NOMO-1 treated with dmso at 0.1 percent for 144 hours (cell line): ENCODE data around the gene DDX1.

ENCODE experiments used
- DNase-seq: peaks from one replicate; lab custom pipeline; 2025; ENCODE audit not compliant: unreplicated experiment; lab: John Stamatoyannopoulos, UW

DDX1 gene

GRCh38 chr2:15642815-15643500, 51.3 kb downstream of the DDX1 start:
- no peak for DNase-seq

GRCh38 chr2:15643791-15644585, 52.3 kb downstream of the DDX1 start:
- DNase-seq: no peak

- no peak for DNase-seq
These were observed 53.6 kb downstream of the DDX1 start for GRCh38 chr2:15645300-15645699.

- DNase-seq: no peak
These were observed 54.2 kb downstream of the DDX1 start for GRCh38 chr2:15645720-15646385.

GRCh38 chr2:15646661-15647060, 55.0 kb downstream of the DDX1 start:
- DNase-seq: no peak

GRCh38 chr2:15647622-15648590, 56.2 kb downstream of the DDX1 start:
- DNase-seq: no peak

- no peak for DNase-seq
These were observed 57.2 kb downstream of the DDX1 start for GRCh38 chr2:15648593-15649525.

- no peak for DNase-seq
These were observed 58.0 kb downstream of the DDX1 start for GRCh38 chr2:15649561-15650255.

GRCh38 chr2:15650616-15651366, 59.1 kb downstream of the DDX1 start:
- no peak for DNase-seq

- no peak for DNase-seq
These were observed 59.7 kb downstream of the DDX1 start for GRCh38 chr2:15651367-15651727.

- no peak for DNase-seq
These were observed 60.6 kb downstream of the DDX1 start for GRCh38 chr2:15652252-15652651.

- DNase-seq: no peak
These were observed 61.1 kb downstream of the DDX1 start for GRCh38 chr2:15652801-15653200.

GRCh38 chr2:15653806-15654726, 62.4 kb downstream of the DDX1 start:
- no peak for DNase-seq

GRCh38 chr2:15654727-15655073, 63.0 kb downstream of the DDX1 start:
- DNase-seq: no peak

- no peak for DNase-seq
These were observed 63.6 kb downstream of the DDX1 start for GRCh38 chr2:15655123-15655887.

GRCh38 chr2:15656090-15656489, 64.4 kb downstream of the DDX1 start:
- DNase-seq: no peak

GRCh38 chr2:15657759-15658158, 66.1 kb downstream of the DDX1 start:
- DNase-seq: no peak
